Stimulated activated CD4-positive, alpha-beta T cell treated with anti-CD3 and anti-CD28 coated beads, Interleukin-1b, Interleukin-23, amount 100 ng/mL, for 1 hour (primary cell): ENCODE data around the gene ATP6V1E1.
"Not testable (repeated sequence)": the region's sequence is repeated elsewhere in the genome, so short reads cannot be mapped to it uniquely, and the experiment has no call there.

ENCODE experiments used
- DNase-seq, 2 donors: peaks; one replicate each; pipeline ENCODE4 v3.0.0-alpha.2; 2020; ENCODE audit warnings: low read depth in 2 of 2

The ATP6V1E1 gene

GRCh38 chr22:17581056-17581455, 47.5 kb downstream of the ATP6V1E1 start:
- DNase-seq = no peak

- no peak for DNase-seq
Measured at GRCh38 chr22:17580441-17581031, 48.0 kb downstream of the ATP6V1E1 start.

GRCh38 chr22:17579535-17579981, 49.0 kb downstream of the ATP6V1E1 start:
- DNase-seq = no peak

- no peak for DNase-seq
Measured at GRCh38 chr22:17578136-17578754, 50.3 kb downstream of the ATP6V1E1 start.

GRCh38 chr22:17576470-17576869, 52.1 kb downstream of the ATP6V1E1 start:
- no peak for DNase-seq

GRCh38 chr22:17575681-17576080, 52.9 kb downstream of the ATP6V1E1 start:
- DNase-seq = no peak

- no peak for DNase-seq
Measured at GRCh38 chr22:17575151-17575550, 53.4 kb downstream of the ATP6V1E1 start.

- no peak for DNase-seq
Measured at GRCh38 chr22:17570851-17571631, 57.5 kb downstream of the ATP6V1E1 start.

GRCh38 chr22:17569971-17570511, 58.5 kb downstream of the ATP6V1E1 start:
- no peak for DNase-seq

GRCh38 chr22:17566776-17567175, 61.8 kb downstream of the ATP6V1E1 start:
- no peak for DNase-seq

GRCh38 chr22:17566016-17566687, 62.4 kb downstream of the ATP6V1E1 start:
- DNase-seq = not testable (repeated sequence)

GRCh38 chr22:17563936-17564391, 64.6 kb downstream of the ATP6V1E1 start:
- DNase-seq = no peak

- no peak for DNase-seq
Measured at GRCh38 chr22:17562906-17563870, 65.4 kb downstream of the ATP6V1E1 start, which contains the start of gene SLC25A18. SLC25A18 (plus strand) TSS chr22:17563498; CDS start chr22:17579945, 16,447 bp downstream.

- DNase-seq = no peak
Measured at GRCh38 chr22:17559188-17559587, 69.4 kb downstream of the ATP6V1E1 start.

- DNase-seq = no peak
Measured at GRCh38 chr22:17554814-17555213, 73.7 kb downstream of the ATP6V1E1 start.

- DNase-seq = no peak
Measured at GRCh38 chr22:17552737-17553136, 75.8 kb downstream of the ATP6V1E1 start.

- DNase-seq = no peak
Measured at GRCh38 chr22:17549655-17550054, 78.9 kb downstream of the ATP6V1E1 start.

- no peak for DNase-seq
Measured at GRCh38 chr22:17549183-17549582, 79.4 kb downstream of the ATP6V1E1 start.

GRCh38 chr22:17548756-17549035, 79.9 kb downstream of the ATP6V1E1 start:
- no peak for DNase-seq

- no peak for DNase-seq
Measured at GRCh38 chr22:17548010-17548755, 80.4 kb downstream of the ATP6V1E1 start.
